ENCODE data around the gene PPP1R26. TPM values are rescaled to one million over a fixed set of nuclear protein-coding genes. Genes with fewer than 3 reads are reported as not detected.

The PPP1R26 gene
- total and polyA plus RNA-seq, 9 of the 15 experiments (the other 6 are each of a cell fraction or from before 2014, with no cell fraction given): 0.77 to 26.8 (median 9.3) TPM

GRCh38 chr9:135463140-135463539 is 16.4 kb upstream of the PPP1R26 start (continued):
- TF ChIP-seq MGA (IDR thresholded peaks at IDR 0.05): 0 out of 2 replicates have a peak, but pooled peaks have one; percentile 23
- peak; percentile 58 for TF ChIP-seq FOS (IDR thresholded peaks at IDR 0.05; ENCODE audit: extremely low read depth, insufficient read length)
- TF ChIP-seq RERE (CRISPR knock-in tag; IDR thresholded peaks at IDR 0.05; ENCODE audit: borderline replicate concordance): no peak
- TF ChIP-seq, protein P1, sequence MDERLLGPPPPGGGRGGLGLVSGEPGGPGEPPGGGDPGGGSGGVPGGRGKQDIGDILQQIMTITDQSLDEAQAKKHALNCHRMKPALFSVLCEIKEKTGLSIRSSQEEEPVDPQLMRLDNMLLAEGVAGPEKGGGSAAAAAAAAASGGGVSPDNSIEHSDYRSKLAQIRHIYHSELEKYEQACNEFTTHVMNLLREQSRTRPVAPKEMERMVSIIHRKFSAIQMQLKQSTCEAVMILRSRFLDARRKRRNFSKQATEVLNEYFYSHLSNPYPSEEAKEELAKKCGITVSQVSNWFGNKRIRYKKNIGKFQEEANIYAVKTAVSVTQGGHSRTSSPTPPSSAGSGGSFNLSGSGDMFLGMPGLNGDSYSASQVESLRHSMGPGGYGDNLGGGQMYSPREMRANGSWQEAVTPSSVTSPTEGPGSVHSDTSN (CRISPR knock-in tag; IDR thresholded peaks at IDR 0.05; ENCODE audit: low read depth): no peak
- TF ChIP-seq, protein P1 (tag; conservative IDR thresholded peaks at IDR 0.05; ENCODE audit: low read depth): no peak
- no peak for TF ChIP-seq SAFB (IDR thresholded peaks at IDR 0.05; ENCODE audit: borderline replicate concordance, low read depth, low read length)
- no peak for TF ChIP-seq ZNF583 (CRISPR knock-in tag; IDR thresholded peaks at IDR 0.05)
- TF ChIP-seq ZFP30 (CRISPR knock-in tag; IDR thresholded peaks at IDR 0.05; ENCODE audit: borderline replicate concordance): no peak

All from K562 (cell line).